ENCODE results near the gene DNAJC5G. TPM values are rescaled to one million over a fixed set of nuclear protein-coding genes. Genes with fewer than 3 reads are reported as not detected.

DNAJC5G gene
- total and polyA plus RNA-seq, 9 of the 15 experiments (the other 6 are each of a cell fraction or from before 2014, with no cell fraction given): not detected

DNA sequence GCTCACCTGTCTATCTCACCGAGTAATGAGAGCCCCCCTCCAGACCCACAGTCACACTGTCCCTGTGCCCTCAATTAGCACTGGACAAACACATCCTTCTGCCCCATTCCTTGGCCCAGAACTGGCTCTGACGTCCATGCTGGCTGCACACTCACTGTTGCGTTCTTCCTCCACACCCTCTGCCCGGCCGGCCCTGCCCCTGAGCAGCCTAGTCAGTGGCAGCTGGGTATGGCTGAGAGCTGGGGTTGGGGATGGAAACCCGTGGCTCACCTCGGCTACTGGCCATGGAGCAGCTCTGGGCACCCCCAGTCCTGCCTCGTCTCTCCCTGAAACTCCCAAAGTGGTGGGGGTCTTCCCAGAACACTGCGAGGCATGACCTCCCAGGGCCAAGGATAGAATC, 39.5 kb downstream of the DNAJC5G start:
- no peaks in the 10 kb centered on the region for H3K79me2 ChIP-seq (ENCODE audit: control insufficient read depth, insufficient read depth, low read length)
- ATAC-seq (peak; percentile 14; the same call in 2 of the 3 replicates), DNase-seq (ENCODE audit: extremely low read depth in 1 of 4, low spot score in 3 of 4) (no peak), FAIRE-seq (no peak)
- no TSS peak for BruUV-seq (replicated peaks)
- H2AFZ ChIP-seq (ENCODE audit: low read depth, low read length): no peak overlapping the region
- H3K9me3 ChIP-seq (replicated peaks; ENCODE audit: control insufficient read depth, insufficient read depth, low read depth, low read length): no peaks in the 10 kb centered on the region
- intact Hi-C loops (cut with micrococcal nuclease): no loop called here
- no peak overlapping the region for H3K4me2 ChIP-seq (ENCODE audit: insufficient read depth, low read length)
- H3K9ac ChIP-seq (ENCODE audit: insufficient read depth in 1 of 2, low read depth in 2 of 2, low read length in 2 of 2): peak overlapping the region in 1 of 2 experiments; percentile 78; a peak in 2 of 4 replicates
- no peak for TF ChIP-seq YBX1 (IDR thresholded peaks at IDR 0.05)
- TF ChIP-seq POLR2G (IDR thresholded peaks at IDR 0.05; ENCODE audit: low read depth, low read length): peak; percentile 58; the same call in 1 of the 2 replicates
- 56% methylated on average over 8 of the region's 9 CpGs for WGBS (ENCODE audit: insufficient coverage, low coverage, missing lambda C conversion rate)
- H3K4me3 ChIP-seq: no peak overlapping the region
- peaks cover 0 to 8% of the 10 kb centered on the region in 2 experiments; a peak in 3 of 5 replicates for H3K4me1 ChIP-seq (replicated peaks in 1 of 2; ENCODE audit: control insufficient read depth in 2 of 2, insufficient read depth in 2 of 2, low read length in 2 of 2)
- H3K27ac ChIP-seq (ENCODE audit: extremely low read depth, low read depth, low read length): no peak overlapping the region
- H3K36me3 ChIP-seq (ENCODE audit: control insufficient read depth, insufficient read depth, low read length): peaks cover 15% of the 10 kb centered on the region; the same call in 1 of the 3 replicates
- H3K27me3 ChIP-seq (ENCODE audit: control insufficient read depth in 2 of 2, insufficient read depth in 2 of 2, low read length in 2 of 2): no peaks in the 10 kb centered on the region
- CTCF ChIA-PET (ENCODE audit: low intra/inter-chr PET ratio): no interaction called here
- peaks cover 7% of the 10 kb centered on the region for H3K9me1 ChIP-seq (ENCODE audit: control insufficient read depth, insufficient read depth, low read length)
- in situ Hi-C loops (cut with MboI): no loop called here
- POLR2A ChIA-PET: interaction anchor here (0.6 to 1.8 kb wide), 5 partner anchors 9 to 214 kb away, joined by 3 to 4 read pairs (median 3); no protein-coding TSS in a partner anchor
- 0 out of 2 replicates have a peak, but pooled peaks cover 6% of the 10 kb centered on the region for H4K20me1 ChIP-seq (replicated peaks; ENCODE audit: control insufficient read depth, insufficient read depth, low read length)

DNA sequence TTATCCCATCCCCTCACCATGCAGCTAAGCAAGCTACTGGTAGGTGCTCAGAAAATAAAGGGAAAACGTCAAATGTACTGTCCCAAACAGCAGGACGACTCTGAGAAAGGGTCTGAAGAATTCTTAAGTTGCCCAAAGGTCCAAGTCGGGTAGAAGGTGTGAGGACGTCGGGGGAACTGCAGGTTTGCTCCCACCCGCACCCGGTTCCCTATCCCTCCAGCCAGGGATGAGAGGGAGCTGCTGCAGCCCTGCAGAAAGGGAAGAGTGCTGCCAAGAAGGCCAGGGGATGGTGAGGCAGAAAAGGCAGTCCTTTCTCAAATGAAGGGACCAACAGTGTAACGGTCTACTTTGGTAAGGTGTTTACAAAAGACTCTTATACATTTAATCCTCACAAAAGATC, 39.9 kb downstream of the DNAJC5G start:
- FAIRE-seq (no peak), ATAC-seq (no peak), DNase-seq (ENCODE audit: extremely low read depth in 1 of 4, low spot score in 3 of 4) (no peak)
- BruUV-seq (replicated peaks): no TSS peak
- ChIA-PET CTCF (ENCODE audit: low intra/inter-chr PET ratio) (no interaction called here), POLR2A (interaction anchor here (0.6 to 1.8 kb wide), 4 partner anchors 8 to 215 kb away, joined by 3 to 4 read pairs (median 3); no protein-coding TSS in a partner anchor)
- no peaks in the 10 kb centered on the region for H3K9me3 ChIP-seq (replicated peaks; ENCODE audit: control insufficient read depth, insufficient read depth, low read depth, low read length)
- in situ Hi-C loops (cut with MboI) (no loop called here), intact Hi-C loops (cut with micrococcal nuclease) (no loop called here)
- no peak overlapping the region for H3K4me2 ChIP-seq (ENCODE audit: insufficient read depth, low read length)
- peaks cover 0 to 8% of the 10 kb centered on the region in 2 experiments; a peak in 3 of 5 replicates for H3K4me1 ChIP-seq (replicated peaks in 1 of 2; ENCODE audit: control insufficient read depth in 2 of 2, insufficient read depth in 2 of 2, low read length in 2 of 2)
- no peak overlapping the region for H2AFZ ChIP-seq (ENCODE audit: low read depth, low read length)
- H3K27me3 ChIP-seq (ENCODE audit: control insufficient read depth in 2 of 2, insufficient read depth in 2 of 2, low read length in 2 of 2): no peaks in the 10 kb centered on the region
- H4K20me1 ChIP-seq (replicated peaks; ENCODE audit: control insufficient read depth, insufficient read depth, low read length): 0 out of 2 replicates have a peak, but pooled peaks cover 6% of the 10 kb centered on the region
- H3K4me3 ChIP-seq: no peak overlapping the region
- H3K9ac ChIP-seq (ENCODE audit: insufficient read depth in 1 of 2, low read depth in 2 of 2, low read length in 2 of 2): peak overlapping the region in 1 of 2 experiments; percentile 78; a peak in 1 of 4 replicates
- peaks cover 14% of the 10 kb centered on the region; the same call in 1 of the 3 replicates for H3K36me3 ChIP-seq (ENCODE audit: control insufficient read depth, insufficient read depth, low read length)
- WGBS (ENCODE audit: insufficient coverage, low coverage, missing lambda C conversion rate): 46% methylated on average over 8 of the region's 8 CpGs
- no peaks in the 10 kb centered on the region for H3K79me2 ChIP-seq (ENCODE audit: control insufficient read depth, insufficient read depth, low read length)
- H3K27ac ChIP-seq (ENCODE audit: extremely low read depth, low read depth, low read length): no peak overlapping the region
- H3K9me1 ChIP-seq (ENCODE audit: control insufficient read depth, insufficient read depth, low read length): peaks cover 7% of the 10 kb centered on the region
- no peak for TF ChIP-seq U2AF1 (optimal IDR thresholded peaks at IDR 0.05; ENCODE audit: low read depth, low read length)
- no peak for TF ChIP-seq PCBP2 (IDR thresholded peaks at IDR 0.05; ENCODE audit: low read depth, low read length, poor library complexity, severe bottlenecking)
- TF ChIP-seq TBL1XR1 (IDR thresholded peaks at IDR 0.05; ENCODE audit: low read length in 2 of 2): no peak
- TF ChIP-seq FOXP1 (CRISPR knock-in tag; IDR thresholded peaks at IDR 0.05): no peak
- TF ChIP-seq, protein P1, sequence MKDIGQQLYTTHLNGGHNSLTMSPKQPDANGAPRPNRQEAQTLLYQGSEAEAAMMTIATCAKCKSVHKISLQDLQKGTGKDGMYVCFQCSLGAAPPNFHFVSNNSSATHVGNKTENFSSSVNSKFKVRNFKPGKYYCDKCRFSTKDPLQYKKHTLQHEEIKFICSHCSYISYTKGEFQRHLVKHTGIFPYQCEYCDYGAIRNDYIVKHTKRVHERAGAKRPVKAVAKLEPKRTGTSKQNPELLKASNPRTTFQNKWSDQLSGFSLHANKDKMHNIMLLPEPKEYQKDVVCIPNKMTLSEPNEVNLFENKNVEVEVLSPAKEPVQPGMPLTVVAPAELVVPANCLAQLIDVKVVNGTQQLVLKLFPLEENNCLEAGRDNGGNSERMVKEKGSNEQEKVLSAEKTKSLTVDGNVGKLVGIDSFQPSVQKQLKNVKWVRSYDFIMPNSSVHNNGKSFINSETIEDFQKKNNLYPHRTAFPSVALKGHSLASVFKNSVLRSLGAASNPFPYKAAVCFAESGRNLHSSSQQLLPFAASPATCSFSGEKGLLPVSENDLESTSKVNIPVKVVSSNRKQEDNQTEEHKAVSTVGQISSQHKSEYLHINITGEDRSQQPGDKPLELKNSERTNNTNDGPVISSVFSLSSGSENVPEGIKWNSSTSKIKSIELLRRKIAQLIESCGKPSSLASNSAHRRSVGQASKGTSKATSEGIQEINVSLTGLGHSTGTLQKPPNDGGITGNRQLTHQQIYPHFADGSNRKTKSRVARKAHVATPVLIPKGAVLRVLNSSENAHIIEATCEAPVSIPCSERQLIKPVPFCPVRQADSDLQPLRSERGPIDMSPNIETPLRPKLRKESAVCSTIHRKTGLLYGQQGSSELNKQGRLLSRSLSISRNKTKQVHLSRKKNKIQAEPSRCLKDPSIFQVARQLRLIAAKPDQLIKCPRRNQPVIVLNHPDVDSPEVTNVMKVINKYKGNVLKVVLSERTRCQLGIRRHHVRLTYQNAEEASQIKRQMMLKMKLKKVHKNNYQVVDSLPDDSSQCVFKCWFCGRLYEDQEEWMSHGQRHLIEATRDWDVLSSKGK (CRISPR knock-in tag; IDR thresholded peaks at IDR 0.05): no peak
- TF ChIP-seq XRCC5 (IDR thresholded peaks at IDR 0.05; ENCODE audit: low read depth, low read length): no peak
- no peak for TF ChIP-seq ZFP36 (IDR thresholded peaks at IDR 0.05; ENCODE audit: low read depth, low read length, partially characterized antibody)

All from K562 (cell line).